Liver (tissue), 9 donors: Measurements from ENCODE around the gene MRC1. TPM values are rescaled to one million over a fixed set of nuclear protein-coding genes. Genes with fewer than 3 reads are reported as not detected.

Source experiments
- DNase-seq: peaks from one replicate; pipeline ENCODE4 v3.0.0-alpha.2; 2017; ENCODE audit warnings: low spot score
- H3K27ac ChIP-seq, 2 donors: one replicate each; pipeline ENCODE4 v1.7.0; 2013; ENCODE audit warnings: inconsistent platforms in 2 of 2, low read length in 2 of 2, control low read depth in 1 of 2, low read depth in 1 of 2, mild to moderate bottlenecking in 1 of 2
- H3K27me3 ChIP-seq, 4 donors: one replicate each; pipeline versions ENCODE4 v1.6.1 to v1.7.0; 2013; ENCODE audit warnings: low read length in 3 of 4, inconsistent platforms in 1 of 4, mild to moderate bottlenecking in 1 of 4, moderate library complexity in 1 of 4; ENCODE audit not compliant: control insufficient read depth in 4 of 4, insufficient read depth in 4 of 4
- H3K36me3 ChIP-seq, 4 donors: one replicate each; pipeline versions ENCODE4 v1.6.1 to v1.7.0; 2013; ENCODE audit warnings: low read length in 3 of 4, mild to moderate bottlenecking in 3 of 4, low read depth in 1 of 4, moderate library complexity in 1 of 4; ENCODE audit not compliant: control insufficient read depth in 4 of 4, insufficient read depth in 3 of 4
- H3K4me1 ChIP-seq, 4 donors: one replicate each; pipeline versions ENCODE4 v1.6.1 to v1.7.0; 2013; ENCODE audit warnings: low read length in 3 of 4, mild to moderate bottlenecking in 3 of 4, moderate library complexity in 1 of 4; ENCODE audit not compliant: control insufficient read depth in 4 of 4, insufficient read depth in 4 of 4
- H3K4me3 ChIP-seq, 3 donors: one replicate each; pipeline versions ENCODE4 v1.6.1 to v1.7.0; 2013; ENCODE audit warnings: low read length in 3 of 3, control low read depth in 1 of 3, low read depth in 1 of 3, mild to moderate bottlenecking in 1 of 3
- H3K9ac ChIP-seq, 2 donors: one replicate each; pipeline ENCODE4 v1.7.0; 2013; ENCODE audit warnings: low read length in 2 of 2, mild to moderate bottlenecking in 2 of 2, moderate library complexity in 2 of 2, control low read depth in 1 of 2, low read depth in 1 of 2
- H3K9me3 ChIP-seq, 4 donors: one replicate each; pipeline versions ENCODE4 v1.6.1 to v1.7.0; 2013; ENCODE audit warnings: low read length in 3 of 4; ENCODE audit not compliant: control insufficient read depth in 4 of 4
- CTCF ChIP-seq: fragments of 150-350 bp; IDR thresholded peaks from 2 replicates; pipeline ENCODE4 v1.5.1; 2017; ENCODE audit warnings: improper control_type of control experiment, low read depth, low read length; ENCODE audit not compliant: missing input control
- EGR1 ChIP-seq, 2 donors: IDR thresholded peaks; 2 replicates each; pipeline ENCODE4 v1.6.1; 2016 to 2018; ENCODE audit warnings: antibody characterized with exemption in 2 of 2, low read depth in 2 of 2
- FOXA1 ChIP-seq: IDR thresholded peaks from 2 replicates; pipeline ENCODE4 v1.6.1; 2016; ENCODE audit warnings: antibody characterized with exemption
- FOXA2 ChIP-seq: IDR thresholded peaks from 2 replicates; pipeline ENCODE4 v1.6.1; 2016; ENCODE audit warnings: antibody characterized with exemption
- GABPA ChIP-seq, 2 donors: IDR thresholded peaks in 1 of 2; conservative IDR thresholded peaks in 1 of 2; 2 replicates each; pipeline ENCODE4 v1.6.1; 2016; ENCODE audit warnings: antibody characterized with exemption in 2 of 2, mild to moderate bottlenecking in 1 of 2, moderate library complexity in 1 of 2
- HNF4A ChIP-seq, 2 donors: conservative IDR thresholded peaks; 2 replicates each; pipeline ENCODE4 v1.6.1; 2016; ENCODE audit warnings: antibody characterized with exemption in 2 of 2, mild to moderate bottlenecking in 2 of 2
- HNF4G ChIP-seq: IDR thresholded peaks from 2 replicates; pipeline ENCODE4 v1.6.1; 2016; ENCODE audit warnings: antibody characterized with exemption
- JUND ChIP-seq, 2 donors: IDR thresholded peaks; 2 replicates each; pipeline ENCODE4 v1.6.1; 2016; ENCODE audit warnings: antibody characterized with exemption in 2 of 2
- NR2F2 ChIP-seq: IDR thresholded peaks from 2 replicates; pipeline ENCODE4 v1.6.1; 2016; ENCODE audit warnings: antibody characterized with exemption
- RAD21 ChIP-seq, 2 donors: IDR thresholded peaks; 2 replicates each; pipeline ENCODE4 v1.6.1; 2016; ENCODE audit warnings: antibody characterized with exemption in 2 of 2, mild to moderate bottlenecking in 2 of 2
- RXRA ChIP-seq, 2 donors: IDR thresholded peaks; 2 replicates each; pipeline ENCODE4 v1.6.1; 2017 to 2018; ENCODE audit warnings: antibody characterized with exemption in 2 of 2, mild to moderate bottlenecking in 1 of 2
- SP1 ChIP-seq: IDR thresholded peaks from 2 replicates; pipeline ENCODE4 v1.6.1; 2018; ENCODE audit warnings: antibody characterized with exemption, mild to moderate bottlenecking
- TAF1 ChIP-seq: conservative IDR thresholded peaks from 2 replicates; pipeline ENCODE4 v1.6.1; 2016; ENCODE audit warnings: antibody characterized with exemption, mild to moderate bottlenecking
- YY1 ChIP-seq: IDR thresholded peaks from 2 replicates; pipeline ENCODE4 v1.6.1; 2016; ENCODE audit warnings: antibody characterized with exemption, mild to moderate bottlenecking
- WGBS: extraction: QIAGEN DNeasy Blood & Tissue Kit; methylation state at CpG from one replicate; pipeline ENCODE4 v1.1.7; 2013; 5-methylcytosine and 5-hydroxymethylcytosine counted together
- polyA plus RNA-seq, 2 donors: library from polyadenylated mRNA; stranded (reverse) in 1 of 2; unstranded in 1 of 2; fragments of 200-250 nt in 1 of 2; fragments of >200 nt in 1 of 2; fragmentation: Nextera tagmentation in 1 of 2; extraction: Ambion mirVana in 1 of 2; gene quantifications; one replicate each; pipeline versions ENCODE4 v1.2.1 to v1.2.3, GENCODE V29; 2013 to 2015
- total RNA-seq, 2 donors: library from RNA; depleted of rRNA; stranded (reverse); fragments of >200 nt; gene quantifications; one replicate each; pipeline ENCODE4 v1.2.3, GENCODE V29; 2014
- TF ChIP-seq, protein P1 (sequence below): IDR thresholded peaks from 2 replicates; pipeline ENCODE4 v1.6.1; 2016; ENCODE audit warnings: antibody characterized with exemption
- TF ChIP-seq, protein P2 (sequence below): IDR thresholded peaks from 2 replicates; pipeline ENCODE4 v1.6.1; 2016; ENCODE audit warnings: antibody characterized with exemption
- TF ChIP-seq, protein P3 (sequence below): IDR thresholded peaks from 2 replicates; pipeline ENCODE4 v1.6.1; 2016; ENCODE audit warnings: antibody characterized with exemption
- TF ChIP-seq, protein P4 (sequence below): IDR thresholded peaks from 2 replicates; pipeline ENCODE4 v1.6.1; 2016; ENCODE audit warnings: antibody characterized with exemption, mild to moderate bottlenecking
- donor health status: healthy.
- donor health status: healthy.
- donor health status: healthy.
- donor health status: healthy.
- donor health status: healthy.

MRC1 gene
- total and polyA plus RNA-seq, 4 donors = 9.2 to 47.0 (median 34.1) TPM

- no peak for DNase-seq
- no peaks in the 10 kb centered on the region for H3K27me3 ChIP-seq
- no peaks in the 10 kb centered on the region for H3K36me3 ChIP-seq
- H3K9me3 ChIP-seq = no peaks in the 10 kb centered on the region
- H3K27ac ChIP-seq = no peak overlapping the region
- H3K9ac ChIP-seq = no peak overlapping the region
- TF ChIP-seq YY1 = no peak
- no peak for TF ChIP-seq FOXA2
- no peak for TF ChIP-seq RAD21 (IDR thresholded peaks at IDR 0.05)
- TF ChIP-seq NR2F2 = no peak
- no peak for TF ChIP-seq SP1
- TF ChIP-seq, protein P1, sequence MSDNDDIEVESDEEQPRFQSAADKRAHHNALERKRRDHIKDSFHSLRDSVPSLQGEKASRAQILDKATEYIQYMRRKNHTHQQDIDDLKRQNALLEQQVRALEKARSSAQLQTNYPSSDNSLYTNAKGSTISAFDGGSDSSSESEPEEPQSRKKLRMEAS = no peak
- TF ChIP-seq, protein P2, sequence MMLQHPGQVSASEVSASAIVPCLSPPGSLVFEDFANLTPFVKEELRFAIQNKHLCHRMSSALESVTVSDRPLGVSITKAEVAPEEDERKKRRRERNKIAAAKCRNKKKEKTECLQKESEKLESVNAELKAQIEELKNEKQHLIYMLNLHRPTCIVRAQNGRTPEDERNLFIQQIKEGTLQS = no peak
- no peak for TF ChIP-seq TAF1
- TF ChIP-seq GABPA (IDR thresholded peaks at IDR 0.05 in 1 of 2, conservative IDR thresholded peaks at IDR 0.05 in 1 of 2) = no peak
- no peak for TF ChIP-seq FOXA1
- no peak for TF ChIP-seq EGR1 (IDR thresholded peaks at IDR 0.05; ENCODE audit: low read depth in 2 of 2)
- TF ChIP-seq CTCF = no peak
- TF ChIP-seq JUND (IDR thresholded peaks at IDR 0.05) = no peak
- TF ChIP-seq, protein P3, sequence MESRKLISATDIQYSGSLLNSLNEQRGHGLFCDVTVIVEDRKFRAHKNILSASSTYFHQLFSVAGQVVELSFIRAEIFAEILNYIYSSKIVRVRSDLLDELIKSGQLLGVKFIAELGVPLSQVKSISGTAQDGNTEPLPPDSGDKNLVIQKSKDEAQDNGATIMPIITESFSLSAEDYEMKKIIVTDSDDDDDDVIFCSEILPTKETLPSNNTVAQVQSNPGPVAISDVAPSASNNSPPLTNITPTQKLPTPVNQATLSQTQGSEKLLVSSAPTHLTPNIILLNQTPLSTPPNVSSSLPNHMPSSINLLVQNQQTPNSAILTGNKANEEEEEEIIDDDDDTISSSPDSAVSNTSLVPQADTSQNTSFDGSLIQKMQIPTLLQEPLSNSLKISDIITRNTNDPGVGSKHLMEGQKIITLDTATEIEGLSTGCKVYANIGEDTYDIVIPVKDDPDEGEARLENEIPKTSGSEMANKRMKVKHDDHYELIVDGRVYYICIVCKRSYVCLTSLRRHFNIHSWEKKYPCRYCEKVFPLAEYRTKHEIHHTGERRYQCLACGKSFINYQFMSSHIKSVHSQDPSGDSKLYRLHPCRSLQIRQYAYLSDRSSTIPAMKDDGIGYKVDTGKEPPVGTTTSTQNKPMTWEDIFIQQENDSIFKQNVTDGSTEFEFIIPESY = no peak
- TF ChIP-seq RXRA (IDR thresholded peaks at IDR 0.05) = no peak
- TF ChIP-seq, protein P4, sequence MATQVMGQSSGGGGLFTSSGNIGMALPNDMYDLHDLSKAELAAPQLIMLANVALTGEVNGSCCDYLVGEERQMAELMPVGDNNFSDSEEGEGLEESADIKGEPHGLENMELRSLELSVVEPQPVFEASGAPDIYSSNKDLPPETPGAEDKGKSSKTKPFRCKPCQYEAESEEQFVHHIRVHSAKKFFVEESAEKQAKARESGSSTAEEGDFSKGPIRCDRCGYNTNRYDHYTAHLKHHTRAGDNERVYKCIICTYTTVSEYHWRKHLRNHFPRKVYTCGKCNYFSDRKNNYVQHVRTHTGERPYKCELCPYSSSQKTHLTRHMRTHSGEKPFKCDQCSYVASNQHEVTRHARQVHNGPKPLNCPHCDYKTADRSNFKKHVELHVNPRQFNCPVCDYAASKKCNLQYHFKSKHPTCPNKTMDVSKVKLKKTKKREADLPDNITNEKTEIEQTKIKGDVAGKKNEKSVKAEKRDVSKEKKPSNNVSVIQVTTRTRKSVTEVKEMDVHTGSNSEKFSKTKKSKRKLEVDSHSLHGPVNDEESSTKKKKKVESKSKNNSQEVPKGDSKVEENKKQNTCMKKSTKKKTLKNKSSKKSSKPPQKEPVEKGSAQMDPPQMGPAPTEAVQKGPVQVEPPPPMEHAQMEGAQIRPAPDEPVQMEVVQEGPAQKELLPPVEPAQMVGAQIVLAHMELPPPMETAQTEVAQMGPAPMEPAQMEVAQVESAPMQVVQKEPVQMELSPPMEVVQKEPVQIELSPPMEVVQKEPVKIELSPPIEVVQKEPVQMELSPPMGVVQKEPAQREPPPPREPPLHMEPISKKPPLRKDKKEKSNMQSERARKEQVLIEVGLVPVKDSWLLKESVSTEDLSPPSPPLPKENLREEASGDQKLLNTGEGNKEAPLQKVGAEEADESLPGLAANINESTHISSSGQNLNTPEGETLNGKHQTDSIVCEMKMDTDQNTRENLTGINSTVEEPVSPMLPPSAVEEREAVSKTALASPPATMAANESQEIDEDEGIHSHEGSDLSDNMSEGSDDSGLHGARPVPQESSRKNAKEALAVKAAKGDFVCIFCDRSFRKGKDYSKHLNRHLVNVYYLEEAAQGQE = no peak
- TF ChIP-seq HNF4A (conservative IDR thresholded peaks at IDR 0.05) = no peak
- no peak for TF ChIP-seq HNF4G
- no peaks in the 10 kb centered on the region for H3K4me1 ChIP-seq
- WGBS = 84% methylated on average over 22 of the region's 22 CpGs
- H3K4me3 ChIP-seq = no peak overlapping the region
Observed at GRCh38 chr10:17950726-17951125, 141.6 kb downstream of the MRC1 start.
